B cell (primary cell): ENCODE results near the gene CTNNBL1. TPM values are rescaled to one million over a fixed set of nuclear protein-coding genes. Genes with fewer than 3 reads are reported as not detected.

Experiments used
- ATAC-seq: fragments of 200-7000 bp; cut with Tn5 transposase; one replicate; pipeline ENCODE4 v1.10.0; 2021; ENCODE audit warnings: low read depth, mild to moderate bottlenecking, moderate number of reproducible peaks, moderate library complexity
- CTCF ChIA-PET: fragments of 350-600 bp; sonication (Branson Sonifier 250); formaldehyde crosslinking; loops from one replicate; lab custom pipeline; 2021; ENCODE audit warnings: antibody characterized with exemption, inconsistent platforms; lab: Charles Lee
- POLR2A ChIA-PET: fragments of 350-600 bp; sonication (Branson Sonifier 250); formaldehyde crosslinking; loops from one replicate; lab custom pipeline; 2021; ENCODE audit warnings: antibody characterized with exemption; lab: Charles Lee
- DNase-seq: peaks from one replicate; pipeline ENCODE4 v3.0.0; 2013
- H2AFZ ChIP-seq: 2 replicates; pipeline ENCODE4 v1.6.1; 2012; ENCODE audit warnings: mild to moderate bottlenecking, low read depth, low read length; ENCODE audit not compliant: insufficient read depth, poor library complexity, severe bottlenecking
- H3K27ac ChIP-seq, 2 donors: 1 replicate in 1 of 2; 2 replicates in 1 of 2; pipeline ENCODE4 v1.5.1; 2012 to 2013; ENCODE audit warnings: low read length in 2 of 2, mild to moderate bottlenecking in 2 of 2, moderate library complexity in 1 of 2
- H3K27me3 ChIP-seq, 4 experiments: fragments of 200-600 bp in 1 of 4; sonication (generic) in 1 of 4; replicated peaks in 1 of 4; 1 replicate in 2 of 4; 2 replicates in 2 of 4; pipeline versions ENCODE4 v1.6.1 to v1.7.0; 2013 to 2016; ENCODE audit warnings: low read length in 3 of 4, mild to moderate bottlenecking in 2 of 4, mixed read lengths in 1 of 4, moderate library complexity in 1 of 4; ENCODE audit not compliant: insufficient read depth in 4 of 4, control insufficient read depth in 3 of 4; ENCODE audit errors: control extremely low read depth in 1 of 4
- H3K36me3 ChIP-seq, 2 experiments: replicated peaks in 1 of 2; 1 replicate in 1 of 2; 2 replicates in 1 of 2; pipeline versions ENCODE4 v1.6.1 to v1.7.1; 2013; ENCODE audit warnings: low read length in 1 of 2; ENCODE audit not compliant: insufficient read depth in 2 of 2, control insufficient read depth in 1 of 2; ENCODE audit errors: control extremely low read depth in 1 of 2, extremely low read depth in 1 of 2
- H3K4me1 ChIP-seq, 2 donors: fragments of 200-600 bp in 1 of 2; sonication (generic) in 1 of 2; 1 replicate in 1 of 2; 2 replicates in 1 of 2; pipeline versions ENCODE4 v1.5.1 to v1.6.1; 2013 to 2017; ENCODE audit warnings: low read length in 2 of 2; ENCODE audit not compliant: control insufficient read depth in 2 of 2, insufficient read depth in 2 of 2
- H3K4me2 ChIP-seq: replicated peaks from 2 replicates; pipeline ENCODE3; 2012; ENCODE audit warnings: mild to moderate bottlenecking, low read depth, low read length; ENCODE audit not compliant: poor library complexity, severe bottlenecking
- H3K4me3 ChIP-seq, 5 experiments: fragments of 200-600 bp in 1 of 5; sonication (generic) in 1 of 5; 1 replicate in 3 of 5; 2 replicates in 2 of 5; pipeline versions ENCODE4 v1.5.1 to v1.7.0; 2011 to 2016; ENCODE audit warnings: low read length in 4 of 5, mild to moderate bottlenecking in 4 of 5, low read depth in 2 of 5, control low read depth in 1 of 5, moderate library complexity in 1 of 5; ENCODE audit not compliant: insufficient read depth in 1 of 5; ENCODE audit errors: control extremely low read depth in 1 of 5, extremely low read depth in 1 of 5
- H3K79me2 ChIP-seq: fragments of 200-600 bp; sonication (generic); one replicate; pipeline ENCODE4 v1.6.0; 2016; ENCODE audit warnings: low read length; ENCODE audit not compliant: control insufficient read depth, insufficient read depth
- H3K9ac ChIP-seq: fragments of 200-600 bp; sonication (generic); 2 replicates; pipeline ENCODE4 v1.6.1; 2017; ENCODE audit warnings: mild to moderate bottlenecking, low read length, moderate library complexity
- H3K9me3 ChIP-seq, 3 donors: one replicate each; pipeline versions ENCODE4 v1.6.1 to v1.7.1; 2013; ENCODE audit warnings: low read length in 2 of 3; ENCODE audit not compliant: control insufficient read depth in 2 of 3, insufficient read depth in 1 of 3; ENCODE audit errors: control extremely low read depth in 1 of 3
- H4K20me1 ChIP-seq: 2 replicates; pipeline ENCODE4 v1.6.0; 2012; ENCODE audit warnings: mild to moderate bottlenecking, low read length; ENCODE audit not compliant: insufficient read depth, control insufficient read depth, poor library complexity, severe bottlenecking
- H3K27ac Mint-ChIP-seq: one replicate; pipeline ENCODE4 v1.8.0; 2021; ENCODE audit warnings: mixed read lengths
- H3K27me3 Mint-ChIP-seq: one replicate; pipeline ENCODE4 v1.8.0; 2021; ENCODE audit warnings: mixed read lengths
- H3K4me1 Mint-ChIP-seq: one replicate; pipeline ENCODE4 v1.8.0; 2021; ENCODE audit warnings: mixed read lengths
- H3K4me3 Mint-ChIP-seq: one replicate; pipeline ENCODE4 v1.8.0; 2021; ENCODE audit warnings: mixed read lengths
- H3K9me3 Mint-ChIP-seq: one replicate; pipeline ENCODE4 v1.8.0; 2022; ENCODE audit warnings: mixed read lengths; ENCODE audit not compliant: insufficient read depth
- EZH2 ChIP-seq: IDR thresholded peaks from 2 replicates; pipeline ENCODE4 v1.6.1; 2012; ENCODE audit warnings: borderline replicate concordance, low read depth, mild to moderate bottlenecking, moderate library complexity, low read length; ENCODE audit not compliant: insufficient read depth, poor library complexity, severe bottlenecking
- WGBS: methylation state at CpG from one replicate; pipeline ENCODE4 v1.1.5; 2013; ENCODE audit warnings: missing lambda C conversion rate; ENCODE audit not compliant: insufficient coverage; 5-methylcytosine and 5-hydroxymethylcytosine counted together
- intact Hi-C: fragments of 100-400 bp; cut with micrococcal nuclease; formaldehyde crosslinking; loops from one replicate; pipeline ENCODE4 v1.10.0; 2022
- polyA plus RNA-seq: library from polyadenylated mRNA; depleted of rRNA; stranded (reverse); fragments of >200 nt; gene quantifications from 2 replicates; pipeline ENCODE4 v1.2.3, GENCODE V29; 2012
- total RNA-seq, 2 donors: library from RNA; stranded (reverse); fragments of 120-200 nt in 1 of 2; gene quantifications; 1 replicate in 1 of 2; 2 replicates in 1 of 2; pipeline versions ENCODE4 v1.2.3 to v1.2.4, GENCODE V29; 2013 to 2022
- TF ChIP-seq, protein P1 (sequence below): fragments of 200-600 bp; IDR thresholded peaks from one replicate; pipeline ENCODE4 v1.8.0; 2022; ENCODE audit warnings: antibody characterized with exemption, mild to moderate bottlenecking

CTNNBL1 gene
- total and polyA plus RNA-seq, 2 donors (not counting 1 experiment from before 2014, with no cell fraction given): 25.3 to 64.7 TPM

DNA sequence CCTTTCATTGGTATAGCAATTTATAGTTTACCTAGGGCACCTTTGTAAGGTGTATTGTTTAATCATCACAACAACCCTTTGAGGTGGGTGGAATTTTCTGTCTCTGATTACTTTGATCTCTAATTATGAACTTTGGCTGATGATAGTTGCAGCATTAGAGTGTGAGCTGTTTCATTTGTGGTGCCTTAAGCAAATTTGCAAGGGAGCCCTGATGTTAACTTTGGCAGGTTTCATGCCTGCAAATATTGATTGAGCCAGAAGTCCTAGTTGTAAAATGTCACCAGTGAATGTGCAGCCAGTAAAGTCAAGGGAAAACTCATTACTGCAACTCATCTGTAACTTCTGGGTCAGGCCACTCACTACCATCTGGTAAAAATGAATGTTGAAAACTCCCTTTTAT, 29.8 kb downstream of the CTNNBL1 start:
- Histone ChIP-seq H4K20me1 (peaks cover 57% of the 10 kb centered on the region), H3K36me3 (peaks cover 3 to 7% of the 10 kb centered on the region in 2 experiments), H3K27me3 (no peaks in the 10 kb centered on the region), H3K4me3 (no peak overlapping the region), H3K9ac (no peak overlapping the region), H3K4me2 (no peak overlapping the region), H3K79me2 (peaks cover 77% of the 10 kb centered on the region), H3K27ac (no peak overlapping the region), H3K4me1 (no peaks in the 10 kb centered on the region), H2AFZ (no peak overlapping the region), H3K9me3 (peaks cover 0 to 6% (median 6%) of the 10 kb centered on the region in 3 donors)
- Mint-ChIP-seq H3K27me3 (no peaks in the 10 kb centered on the region), H3K27ac (no peak overlapping the region), H3K9me3 (peaks cover 6% of the 10 kb centered on the region), H3K4me3 (no peak overlapping the region), H3K4me1 (peaks cover 33% of the 10 kb centered on the region)
- ChIA-PET POLR2A (no interaction called here), CTCF (no interaction called here)
- TF ChIP-seq EZH2: no peak
- TF ChIP-seq, protein P1, sequence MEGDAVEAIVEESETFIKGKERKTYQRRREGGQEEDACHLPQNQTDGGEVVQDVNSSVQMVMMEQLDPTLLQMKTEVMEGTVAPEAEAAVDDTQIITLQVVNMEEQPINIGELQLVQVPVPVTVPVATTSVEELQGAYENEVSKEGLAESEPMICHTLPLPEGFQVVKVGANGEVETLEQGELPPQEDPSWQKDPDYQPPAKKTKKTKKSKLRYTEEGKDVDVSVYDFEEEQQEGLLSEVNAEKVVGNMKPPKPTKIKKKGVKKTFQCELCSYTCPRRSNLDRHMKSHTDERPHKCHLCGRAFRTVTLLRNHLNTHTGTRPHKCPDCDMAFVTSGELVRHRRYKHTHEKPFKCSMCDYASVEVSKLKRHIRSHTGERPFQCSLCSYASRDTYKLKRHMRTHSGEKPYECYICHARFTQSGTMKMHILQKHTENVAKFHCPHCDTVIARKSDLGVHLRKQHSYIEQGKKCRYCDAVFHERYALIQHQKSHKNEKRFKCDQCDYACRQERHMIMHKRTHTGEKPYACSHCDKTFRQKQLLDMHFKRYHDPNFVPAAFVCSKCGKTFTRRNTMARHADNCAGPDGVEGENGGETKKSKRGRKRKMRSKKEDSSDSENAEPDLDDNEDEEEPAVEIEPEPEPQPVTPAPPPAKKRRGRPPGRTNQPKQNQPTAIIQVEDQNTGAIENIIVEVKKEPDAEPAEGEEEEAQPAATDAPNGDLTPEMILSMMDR: no peak
- DNase-seq (no peak), ATAC-seq (no peak)
- intact Hi-C loops: no loop called here

DNA sequence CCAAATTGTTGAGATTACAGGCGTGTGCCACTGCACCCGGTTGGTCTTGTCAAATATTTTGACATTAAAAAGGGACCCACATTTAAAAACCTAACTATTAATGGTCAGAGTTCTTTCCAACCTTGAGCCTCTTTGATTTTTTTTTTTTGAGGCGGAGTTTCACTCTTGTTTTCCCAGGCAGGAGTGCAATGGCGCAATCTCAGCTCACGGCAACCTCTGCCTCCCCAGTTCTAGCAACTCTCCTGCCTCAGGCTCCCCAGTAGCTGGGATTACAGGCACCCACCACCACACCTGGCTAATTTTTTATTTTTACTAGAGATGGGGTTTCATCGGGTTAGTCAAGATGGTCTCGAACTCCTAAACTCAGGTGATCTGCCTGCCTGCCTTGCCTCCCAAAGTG, 31.3 kb downstream of the CTNNBL1 start:
- ChIA-PET POLR2A (no interaction called here), CTCF (no interaction called here)
- H2AFZ ChIP-seq: no peak overlapping the region
- no peak overlapping the region for H3K27ac ChIP-seq
- peaks cover 76% of the 10 kb centered on the region for H3K79me2 ChIP-seq
- TF ChIP-seq, protein P1: no peak
- TF ChIP-seq EZH2: no peak
- DNase-seq (no peak), ATAC-seq (no peak)
- WGBS: 97% methylated on average over 5 of the region's 7 CpGs
- no peak overlapping the region for H3K4me3 Mint-ChIP-seq
- H3K27ac Mint-ChIP-seq: no peak overlapping the region
- H4K20me1 ChIP-seq: peaks cover 49% of the 10 kb centered on the region
- no peak overlapping the region for H3K4me3 ChIP-seq
- H3K9me3 Mint-ChIP-seq: peaks cover 6% of the 10 kb centered on the region
- H3K9ac ChIP-seq: no peak overlapping the region
- H3K27me3 ChIP-seq: no peaks in the 10 kb centered on the region
- H3K9me3 ChIP-seq: peaks cover 0 to 6% (median 6%) of the 10 kb centered on the region in 3 donors
- H3K4me2 ChIP-seq: no peak overlapping the region
- H3K4me1 ChIP-seq: no peaks in the 10 kb centered on the region
- H3K27me3 Mint-ChIP-seq: no peaks in the 10 kb centered on the region
- H3K4me1 Mint-ChIP-seq: peaks cover 31% of the 10 kb centered on the region
- intact Hi-C loops: no loop called here
- H3K36me3 ChIP-seq: peaks cover 0 to 7% of the 10 kb centered on the region in 2 experiments
